Measurements from ENCODE around the gene CLEC4A.
"Not testable (repeated sequence)": the region's sequence is repeated elsewhere in the genome, so short reads cannot be mapped to it uniquely, and the experiment has no call there.

The CLEC4A gene
- 0 to 0.13 reads per million in 2 donors for total RNA-seq

DNA sequence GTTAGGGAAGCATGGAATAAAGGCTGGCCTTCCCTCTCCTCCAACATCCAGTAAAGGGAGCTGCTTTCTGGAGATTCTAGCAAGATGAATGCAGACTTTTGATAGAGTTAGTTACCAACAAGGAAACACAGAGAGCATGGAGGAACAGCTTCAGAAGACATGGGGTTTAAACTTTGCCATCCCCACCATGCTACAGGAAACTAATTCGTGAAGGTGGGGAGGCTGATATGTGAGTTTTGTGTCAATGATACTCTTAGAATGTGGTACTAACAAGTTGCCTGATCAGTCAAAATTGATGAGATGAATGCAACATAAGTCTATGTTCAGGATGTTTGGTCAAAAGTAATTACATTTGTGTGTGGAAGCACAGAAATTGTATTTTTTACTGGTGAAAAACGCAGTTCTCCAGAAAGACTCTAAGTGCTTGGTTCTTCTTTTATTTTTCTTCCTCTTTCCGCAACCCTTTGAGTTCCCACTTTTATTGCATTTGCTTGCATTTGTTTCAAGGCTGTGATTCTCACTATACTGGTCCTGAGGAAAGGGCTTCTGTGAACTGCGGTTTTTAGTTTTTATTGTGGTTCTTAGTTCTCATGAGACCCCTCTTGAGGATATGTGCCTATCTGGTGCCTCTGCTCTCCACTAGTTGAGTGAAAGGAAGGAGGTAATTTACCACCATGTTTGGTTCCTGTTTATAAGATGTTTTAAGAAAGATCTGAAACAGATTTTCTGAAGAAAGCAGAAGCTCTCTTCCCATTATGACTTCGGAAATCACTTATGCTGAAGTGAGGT is at the start of gene CLEC4A:
Gene CLEC4A (plus strand): TSS at position 494 of the 789 bp plus-strand sequence. CDS start 262 bp downstream, at position 756.
- no peak for DNase-seq

DNA sequence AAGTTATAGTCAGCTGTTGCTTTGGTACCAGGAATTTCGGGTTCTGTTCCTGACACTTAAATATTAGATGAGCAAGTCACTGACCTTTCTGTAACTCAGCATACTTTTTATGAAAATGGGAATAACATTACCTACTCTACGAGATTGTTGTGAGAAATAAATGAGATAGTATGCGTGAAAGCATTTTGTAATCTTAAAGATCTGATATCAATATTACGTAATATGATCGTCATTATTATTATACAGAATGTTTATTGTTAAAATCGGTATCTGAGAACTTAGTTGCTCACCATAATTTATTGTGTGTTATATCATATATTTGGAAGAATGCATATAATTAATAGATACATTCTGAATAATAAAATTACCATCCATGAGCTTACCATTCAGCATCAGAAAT is 47.5 kb upstream of the CLEC4A start:
- no peak for DNase-seq

DNA sequence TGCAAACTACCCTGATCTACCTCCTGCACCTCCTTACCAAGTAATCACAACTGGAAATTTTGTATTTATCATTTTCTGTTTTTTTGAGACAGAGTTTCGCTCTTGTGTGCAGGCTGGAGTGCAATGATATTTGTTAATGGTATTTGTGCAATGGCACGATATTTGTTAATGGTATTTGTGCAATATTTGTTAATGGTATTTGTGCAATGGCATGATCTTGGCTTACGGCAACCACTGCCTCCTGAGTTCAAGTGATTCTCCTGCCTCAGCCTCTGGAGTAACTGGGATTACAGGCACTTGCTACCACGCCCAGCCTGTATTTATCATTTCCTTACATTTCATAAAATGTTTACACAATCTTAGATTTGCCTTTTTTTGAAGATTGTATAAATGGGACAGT is 47.1 kb upstream of the CLEC4A start:
- DNase-seq: no peak

DNA sequence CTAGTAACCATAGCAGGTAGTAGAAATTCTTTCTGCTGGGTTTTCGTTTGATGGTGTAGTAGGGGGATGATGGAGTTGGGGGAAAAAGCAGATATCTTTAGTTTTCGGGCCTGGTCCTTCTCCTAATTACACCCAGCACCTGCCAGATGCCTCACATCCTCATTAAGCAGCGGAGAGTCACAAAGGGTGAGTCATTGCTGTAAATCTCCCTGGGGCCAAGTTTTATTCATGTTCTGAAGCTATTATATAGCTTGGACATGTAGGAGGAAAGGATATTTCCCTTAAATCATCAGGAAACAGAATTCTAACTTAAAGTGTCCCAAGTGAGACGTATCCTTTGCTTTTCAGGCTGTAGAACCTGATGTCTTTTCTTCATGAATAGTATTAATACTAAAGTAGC is 46.2 kb upstream of the CLEC4A start:
- DNase-seq: no peak

DNA sequence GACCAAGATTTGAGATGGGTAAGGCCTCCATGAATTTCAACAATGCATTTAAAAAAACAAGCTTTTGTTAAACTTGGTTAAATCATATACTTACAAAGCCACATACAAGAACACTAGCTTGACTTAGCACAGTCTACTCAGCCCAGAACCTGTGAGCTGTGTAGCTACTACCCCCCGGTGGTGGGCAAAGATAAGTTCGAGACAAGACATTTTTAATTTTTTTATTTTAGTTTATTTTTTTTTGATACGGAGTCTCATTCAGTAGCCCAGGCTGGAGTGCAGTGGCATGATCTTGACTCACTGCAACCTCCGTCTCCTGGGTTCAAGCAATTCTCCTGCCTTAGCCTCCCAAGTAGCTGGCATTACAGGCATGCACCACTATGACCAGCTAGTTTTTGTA is 45.0 kb upstream of the CLEC4A start:
- peak in 4 of 5 experiments; percentile 38 to 81 (median 58) for DNase-seq

DNA sequence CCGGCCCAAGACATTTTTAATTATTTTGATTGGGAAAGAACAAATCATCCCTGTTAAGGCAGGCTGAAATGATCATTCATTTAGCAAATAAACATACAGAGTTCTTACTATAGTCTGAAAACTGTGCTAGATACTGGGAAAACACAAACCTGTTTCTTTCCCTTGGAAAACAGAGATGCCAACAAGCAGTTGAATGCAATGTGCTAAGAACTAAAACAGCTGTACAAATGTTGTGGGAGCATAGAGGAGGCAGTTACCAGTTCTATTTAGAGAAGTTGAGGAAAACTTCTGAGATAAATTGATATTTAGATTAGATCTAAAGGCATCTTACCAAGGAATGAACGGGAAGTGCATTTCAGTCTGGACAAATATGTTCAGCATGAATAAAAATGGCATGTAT is 44.5 kb upstream of the CLEC4A start:
- DNase-seq: no peak

DNA sequence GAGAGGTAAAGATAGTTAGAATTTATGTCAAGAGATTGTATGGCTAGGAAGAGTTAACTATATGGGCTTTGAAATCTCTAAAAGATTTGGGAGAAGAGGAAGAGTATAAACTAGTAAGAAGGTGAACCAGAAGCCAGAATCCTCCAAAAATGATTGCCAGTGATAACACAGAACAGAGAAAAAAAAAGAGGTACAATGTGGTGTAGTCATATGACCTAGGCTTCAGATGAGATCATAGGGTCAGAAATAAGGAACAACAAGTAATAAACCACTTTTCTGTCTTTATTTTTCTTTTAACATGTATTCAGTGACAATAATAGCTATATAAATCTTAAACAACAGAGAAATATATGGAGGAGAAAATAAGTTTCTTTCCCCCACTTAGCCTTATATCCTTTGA is 43.3 kb upstream of the CLEC4A start:
- DNase-seq: no peak

DNA sequence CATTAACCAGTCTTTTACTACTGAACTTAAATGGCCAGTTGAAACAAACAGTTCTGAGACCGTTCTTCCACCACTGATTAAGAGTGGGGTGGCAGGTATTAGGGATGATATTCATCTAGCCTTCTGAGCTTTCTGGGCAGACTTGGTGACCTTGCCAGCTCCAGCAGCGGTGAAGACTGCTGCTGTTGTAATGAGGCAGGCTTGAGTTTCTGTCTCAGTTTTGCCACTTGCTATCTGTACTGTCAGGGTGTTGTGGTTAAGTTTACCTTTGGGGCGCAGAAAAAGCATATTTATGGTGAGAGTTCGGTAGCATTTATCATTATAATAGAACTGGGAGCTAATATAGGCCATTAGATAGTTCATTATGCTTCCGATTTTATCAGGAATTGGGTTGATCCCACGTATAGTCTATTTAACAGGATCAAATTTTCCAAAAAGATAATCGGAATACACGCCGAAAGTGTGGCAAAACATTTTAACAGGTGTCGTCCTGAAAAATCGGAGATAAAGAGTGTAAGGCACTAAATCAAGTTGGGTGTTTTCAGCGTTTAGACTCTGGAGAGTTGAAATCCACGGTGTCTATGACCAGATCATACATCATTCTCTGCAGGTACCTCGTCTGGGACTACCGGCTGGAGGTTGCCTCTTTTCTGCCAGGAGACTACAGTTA is 42.0 kb upstream of the CLEC4A start:
- DNase-seq: peak in 2 of 5 experiments; percentile 11 to 73

DNA sequence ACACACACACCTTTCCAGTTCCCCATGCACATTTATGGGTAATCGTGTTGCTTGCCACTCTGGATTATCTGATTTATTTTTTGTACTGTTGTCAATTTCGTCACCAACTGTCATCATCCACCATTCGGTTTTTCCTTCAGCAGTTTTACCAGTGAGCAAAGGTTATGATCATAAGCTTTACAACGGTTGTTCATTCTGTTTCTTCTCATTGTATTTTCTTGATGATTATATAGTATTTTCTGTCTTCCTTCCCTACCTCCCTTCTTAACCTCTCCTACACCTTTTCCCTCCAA is 40.7 kb upstream of the CLEC4A start:
- DNase-seq: no peak

DNA sequence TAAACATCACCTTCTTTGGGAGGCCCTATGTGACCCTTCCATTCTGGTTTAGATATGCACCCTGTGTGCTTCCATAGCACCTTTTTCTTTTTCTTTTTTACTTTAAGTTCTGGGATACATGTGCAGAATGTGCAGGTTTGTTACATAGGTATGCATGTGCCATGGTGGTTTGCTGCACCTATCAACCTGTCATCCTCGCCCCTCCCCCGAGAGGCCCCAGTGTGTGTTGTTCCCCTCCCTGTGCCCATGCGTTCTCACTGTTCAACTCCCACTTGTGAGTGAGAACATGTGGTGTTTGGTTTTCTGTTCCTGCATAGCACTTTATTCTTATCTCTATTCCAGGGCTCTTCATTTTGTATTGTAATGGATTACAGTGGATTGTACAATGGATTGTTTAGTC is 39.1 kb upstream of the CLEC4A start:
- DNase-seq: peak in 1 of 5 experiments; percentile 18

DNA sequence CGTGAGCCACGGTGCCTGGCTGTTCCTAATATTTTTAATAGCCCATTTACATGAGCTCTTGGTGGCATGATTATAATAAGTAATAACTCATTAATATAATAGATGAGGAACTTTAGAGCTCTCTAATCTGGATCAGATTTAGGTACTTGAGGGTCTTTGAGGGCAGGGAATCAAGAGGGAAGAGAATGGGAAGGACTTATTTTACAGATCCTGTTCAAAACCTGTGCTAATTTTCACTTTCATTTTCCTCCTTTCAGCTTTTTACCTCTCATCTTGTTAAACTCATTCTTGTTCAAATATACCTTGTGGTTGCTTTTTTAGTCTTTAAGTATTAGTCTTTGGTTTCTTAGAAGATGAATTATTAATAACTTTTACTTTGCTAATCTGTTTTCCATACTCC is 35.8 kb upstream of the CLEC4A start:
- DNase-seq: peak in 1 of 5 experiments; percentile 24

DNA sequence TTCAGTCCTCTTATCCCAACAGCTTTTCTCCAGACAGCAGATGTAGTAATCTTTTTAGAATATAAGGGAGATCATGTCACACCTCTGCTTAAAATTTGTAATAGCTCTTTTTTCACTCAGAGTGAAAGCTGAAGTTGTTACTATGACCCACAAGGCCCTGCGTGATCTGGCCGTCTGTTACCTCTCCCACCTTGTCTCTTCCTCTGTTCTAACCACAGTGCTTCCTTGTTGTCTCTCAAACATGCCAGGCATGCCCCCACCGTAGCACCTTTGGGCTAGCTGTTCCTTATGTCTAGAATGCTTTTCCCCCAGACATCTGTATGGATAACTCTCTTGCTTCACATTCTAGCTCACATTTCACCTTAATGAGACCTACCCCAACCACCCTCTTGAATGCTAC is 34.8 kb upstream of the CLEC4A start:
- DNase-seq: peak in 3 of 5 experiments; percentile 17 to 81 (median 76)

DNA sequence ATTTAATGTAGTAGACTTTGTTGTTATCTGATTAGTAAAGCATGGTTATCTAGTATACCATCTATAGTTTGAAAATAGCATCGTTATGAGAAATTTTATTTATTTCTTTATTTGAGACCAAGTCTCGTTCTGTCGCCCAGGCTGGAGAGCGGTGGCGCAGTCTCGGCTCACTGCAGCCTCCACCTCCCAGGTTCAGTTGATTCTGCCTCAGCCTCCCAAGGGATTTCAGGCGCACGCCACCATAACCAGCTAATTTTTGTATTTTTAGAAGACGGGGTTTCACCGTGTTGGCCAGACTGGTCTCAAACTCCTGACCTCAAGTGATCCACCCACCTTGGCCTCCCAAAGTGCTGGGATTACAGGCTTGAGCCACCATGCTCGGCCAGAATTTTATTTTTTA is 34.1 kb upstream of the CLEC4A start:
- DNase-seq: not testable (repeated sequence)

DNA sequence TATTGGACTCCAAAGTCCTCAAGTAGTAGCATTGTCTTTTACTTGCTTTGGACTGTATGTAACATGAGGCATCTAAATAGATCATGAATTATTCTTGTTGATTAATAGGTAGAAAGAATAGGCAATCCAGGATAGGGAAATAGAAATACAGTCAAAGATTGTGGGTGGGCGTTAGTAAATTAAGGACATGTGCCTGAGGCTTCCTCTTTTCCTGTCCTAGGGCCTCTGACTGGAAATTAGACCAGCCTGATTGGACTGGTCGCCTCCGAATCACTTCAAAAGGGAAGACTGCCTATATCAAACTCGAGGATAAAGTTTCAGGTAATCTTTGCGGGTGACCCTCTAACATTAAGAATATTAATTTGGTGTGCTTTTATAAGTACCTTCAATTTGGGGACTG is 33.7 kb upstream of the CLEC4A start:
- DNase-seq: no peak

DNA sequence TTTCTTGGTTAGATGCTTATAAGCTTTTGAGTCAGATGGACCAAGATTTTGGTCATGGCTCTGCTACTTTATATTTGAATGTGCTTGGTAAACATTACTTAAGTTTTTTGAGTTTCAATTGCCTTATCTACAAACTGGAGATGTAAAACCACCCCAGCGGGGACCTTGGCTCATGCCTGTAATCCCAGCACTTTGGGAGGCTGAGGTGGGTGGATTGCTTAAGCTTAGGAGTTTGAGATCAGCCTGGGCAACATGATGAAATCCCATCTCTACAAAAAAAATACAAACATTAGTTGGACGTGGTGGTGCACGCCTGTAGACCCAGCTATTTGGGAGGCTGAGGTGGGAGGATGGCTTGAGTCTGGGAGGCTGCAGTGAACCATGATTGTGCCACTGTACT is 30.1 kb upstream of the CLEC4A start:
- no peak for DNase-seq

DNA sequence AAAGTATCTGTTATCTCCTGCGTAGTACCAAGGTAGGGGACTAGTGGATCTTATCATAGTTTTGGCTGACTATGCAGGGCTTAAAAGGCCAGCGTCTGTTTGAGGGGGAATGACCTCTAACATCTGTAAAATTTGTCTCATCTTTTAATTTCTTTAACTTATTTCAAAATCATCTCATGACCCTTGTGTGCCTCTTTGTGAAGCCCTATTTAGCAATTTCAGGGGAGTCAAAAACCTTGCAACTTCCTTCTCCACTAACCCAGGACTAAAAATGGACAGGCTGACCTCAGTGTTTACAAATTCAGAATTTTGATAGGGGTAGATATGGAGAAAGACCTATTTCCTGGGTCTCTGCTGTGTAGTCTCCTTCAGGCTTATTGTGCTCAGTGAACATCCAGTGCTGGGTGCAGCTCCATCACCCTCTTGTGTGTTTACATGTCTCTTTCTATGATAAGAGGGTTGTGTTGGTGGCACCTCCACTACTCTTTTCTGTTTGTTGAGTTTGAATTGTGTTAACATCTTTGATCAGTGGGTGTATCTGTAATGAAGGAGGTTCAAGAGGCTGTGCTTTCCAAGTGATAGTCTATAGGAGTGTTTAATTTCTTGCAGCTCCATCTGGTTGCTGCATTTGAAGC is 27.0 kb upstream of the CLEC4A start:
- no peak for DNase-seq

DNA sequence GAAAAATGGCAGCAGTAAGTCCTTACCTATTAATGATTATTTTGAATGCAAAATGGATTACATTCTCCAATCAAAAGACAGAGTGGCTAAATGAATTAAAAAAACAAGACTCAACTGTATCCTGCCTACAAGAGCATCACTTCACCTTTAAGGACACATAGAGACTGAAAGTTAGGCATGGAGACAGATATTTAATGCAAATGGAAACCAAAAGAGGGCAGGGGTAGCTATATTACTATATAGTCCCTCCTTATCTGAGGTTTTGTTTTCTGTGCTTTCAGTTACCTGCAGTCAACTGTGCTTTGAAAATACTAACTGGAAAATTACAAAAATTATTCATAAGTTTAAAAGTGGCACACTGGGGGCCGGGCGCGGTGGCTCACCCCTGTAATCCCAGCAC is 24.2 kb upstream of the CLEC4A start:
- peak in 1 of 5 experiments; percentile 15 for DNase-seq

DNA sequence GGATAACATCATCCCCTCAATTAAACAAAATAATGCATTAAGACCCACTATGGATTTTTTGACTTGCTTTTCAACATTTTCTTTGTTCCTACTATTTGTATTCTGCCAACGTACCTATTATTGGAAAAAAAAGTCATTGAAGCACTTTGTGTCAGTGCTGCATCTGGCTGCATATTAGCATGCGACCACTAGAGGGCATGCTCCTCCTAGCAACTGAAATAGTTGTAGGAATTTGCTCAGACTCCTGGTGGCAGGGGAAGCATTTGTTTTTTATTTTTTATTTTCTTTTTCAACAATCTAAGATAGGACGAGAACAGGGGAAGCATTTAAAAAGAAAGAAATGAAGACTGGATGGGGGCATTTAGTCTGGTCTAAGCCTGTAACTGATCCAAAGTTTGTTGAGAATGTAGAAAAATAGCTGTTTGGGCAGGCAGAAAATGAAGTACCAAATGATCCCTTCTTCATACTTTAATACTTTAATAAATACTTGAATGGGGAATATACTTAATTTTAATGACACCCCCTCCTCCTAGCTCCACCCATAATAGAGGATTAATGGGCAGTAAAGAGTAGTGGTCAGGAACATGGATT is 14.5 kb upstream of the CLEC4A start:
- DNase-seq: peak; percentile 38 to 77 (median 67)

DNA sequence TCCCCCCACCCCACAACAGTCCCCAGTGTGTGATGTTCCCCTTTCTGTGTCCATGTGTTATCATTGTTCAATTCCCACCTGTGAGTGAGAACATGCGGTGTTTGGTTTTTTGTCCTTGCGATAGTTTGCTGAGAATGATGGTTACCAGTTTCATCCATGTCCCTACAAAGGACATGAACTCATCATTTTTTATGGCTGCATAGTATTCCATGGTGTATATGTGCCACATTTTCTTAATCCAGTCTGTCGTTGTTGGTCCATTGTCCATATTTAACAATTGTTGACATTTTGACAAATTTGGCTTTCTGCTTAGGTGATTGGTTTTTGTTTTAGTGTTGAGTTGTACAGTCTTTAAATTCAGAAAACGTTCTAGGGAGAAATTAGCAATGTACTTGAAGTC is 10.3 kb upstream of the CLEC4A start:
- DNase-seq: not testable (repeated sequence)

DNA sequence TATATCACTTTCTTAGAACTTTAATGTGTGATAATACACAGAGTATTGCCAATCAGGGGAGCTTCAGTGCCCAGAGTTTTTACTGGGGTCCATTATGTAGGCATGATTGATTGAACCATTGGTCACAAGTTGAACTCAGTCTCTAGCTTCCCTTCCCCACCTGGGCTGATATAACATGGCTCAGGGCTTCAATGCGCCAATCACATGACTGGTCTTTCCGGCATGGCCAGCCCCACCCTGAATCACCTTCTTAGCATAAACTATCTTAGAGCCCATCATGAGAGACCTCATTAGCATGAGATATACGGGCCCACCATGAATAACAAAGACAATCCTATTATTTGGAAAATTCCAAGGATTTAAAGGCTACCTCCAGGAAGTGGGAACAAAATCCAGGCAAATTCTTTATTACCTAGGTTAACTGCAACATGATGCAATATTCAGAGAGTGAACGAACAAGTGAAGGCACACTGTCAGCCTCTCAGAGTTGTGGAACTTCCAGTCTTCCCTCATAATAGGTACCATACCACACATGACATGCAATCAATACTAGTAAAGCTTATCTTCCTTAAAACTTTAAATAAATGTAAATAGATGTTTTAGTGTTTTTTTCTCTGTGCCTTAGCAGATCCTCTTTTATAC is 3.2 kb upstream of the CLEC4A start:
- DNase-seq: no peak

DNA sequence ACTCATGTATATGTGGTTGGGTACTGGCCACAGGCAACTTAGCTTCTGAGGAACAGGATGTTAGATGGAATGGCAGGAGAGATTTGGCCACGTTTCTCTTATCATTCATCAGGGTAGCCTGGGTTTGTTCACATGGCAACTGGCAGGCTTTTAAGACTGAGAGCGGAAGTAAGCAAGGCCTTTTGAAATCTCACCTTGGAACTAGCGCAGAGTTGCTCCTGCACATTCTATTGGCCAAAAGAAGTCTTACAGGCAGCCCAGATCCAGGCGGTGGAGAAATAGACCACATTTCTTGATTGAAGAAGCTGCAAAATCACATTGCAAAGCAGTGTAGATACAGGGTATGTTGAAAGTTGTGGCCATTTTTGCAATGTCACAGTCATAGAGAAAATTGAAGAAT is 3.7 kb downstream of the CLEC4A start:
- peak in 1 of 5 experiments; percentile 67 for DNase-seq

DNA sequence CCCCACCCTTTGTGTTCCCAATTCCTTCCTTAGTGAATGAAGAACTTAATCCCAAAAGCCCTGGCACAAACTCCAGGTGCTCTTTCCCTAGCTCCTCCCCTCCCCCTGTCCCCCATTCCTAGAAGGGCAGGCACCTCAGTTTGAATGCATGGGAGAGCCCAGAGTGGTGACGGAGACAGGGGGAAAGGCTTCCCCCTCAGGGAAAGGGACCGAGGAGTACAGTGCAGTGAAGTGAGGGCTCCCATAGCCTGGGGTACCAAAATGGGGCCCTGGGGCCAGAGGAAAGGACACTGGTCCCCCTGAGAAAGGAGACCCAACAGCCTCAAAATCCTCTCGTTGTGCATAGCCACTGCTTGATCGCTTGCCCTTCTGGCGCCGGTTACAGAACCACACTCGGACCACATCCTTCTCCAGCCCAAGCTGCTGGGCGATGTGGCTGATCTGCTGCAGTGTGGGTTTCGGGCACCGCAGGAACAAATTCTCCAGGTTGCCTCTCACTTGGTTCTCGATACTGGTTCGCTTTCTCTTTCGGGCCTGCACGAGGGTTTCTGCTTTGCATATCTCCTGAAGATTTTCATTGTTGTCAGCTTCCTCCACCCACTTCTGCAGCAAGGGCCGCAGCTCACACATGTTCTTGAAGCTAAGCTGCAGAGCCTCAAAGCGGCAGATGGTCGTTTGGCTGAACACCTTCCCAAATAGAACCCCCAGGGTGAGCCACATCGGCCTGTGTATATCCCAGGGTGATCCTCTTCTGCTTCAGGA is 10.4 kb downstream of the CLEC4A start:
- DNase-seq: peak in 1 of 5 experiments; percentile 35

All from T-helper 2 cell (primary cell).